Activated CD4-positive, CD25-positive, alpha-beta regulatory T cell treated with anti-CD3 and anti-CD28 coated beads, Interleukin-2, amount 50 U/mL, for 16 hours (primary cell): ENCODE results near the gene ME2.
"Not testable (repeated sequence)": the region's sequence is repeated elsewhere in the genome, so short reads cannot be mapped to it uniquely, and the experiment has no call there.

Experiments used
- DNase-seq: peaks from one replicate; pipeline ENCODE4 v3.0.0-alpha.2; 2020; ENCODE audit warnings: low read depth, low spot score

ME2 gene

GRCh38 chr18:50861617-50862016, 17.3 kb upstream of the ME2 start:
- DNase-seq, result no peak

- no peak for DNase-seq
Measured at GRCh38 chr18:50862401-50862800, 16.5 kb upstream of the ME2 start.

- DNase-seq, result no peak
Measured at GRCh38 chr18:50863840-50864375, 15.0 kb upstream of the ME2 start.

- no peak for DNase-seq
Measured at GRCh38 chr18:50866765-50867164, 12.2 kb upstream of the ME2 start.

GRCh38 chr18:50869150-50869549, 9.8 kb upstream of the ME2 start:
- DNase-seq, result no peak

- DNase-seq, result no peak
Measured at GRCh38 chr18:50870138-50870845, 8.6 kb upstream of the ME2 start.

GRCh38 chr18:50871846-50872245, 7.1 kb upstream of the ME2 start:
- DNase-seq, result no peak

GRCh38 chr18:50875966-50876536, 2.9 kb upstream of the ME2 start:
- DNase-seq, result no peak

- DNase-seq, result no peak
Measured at GRCh38 chr18:50877545-50878265, 1.2 kb upstream of the ME2 start.

GRCh38 chr18:50879302-50880118, 592 bp downstream of the ME2 start:
- no peak for DNase-seq

GRCh38 chr18:50880119-50880465, 1.2 kb downstream of the ME2 start:
- no peak for DNase-seq

GRCh38 chr18:50880944-50881343, 2.0 kb downstream of the ME2 start:
- DNase-seq, result not testable (repeated sequence)

GRCh38 chr18:50886929-50887328, 8.0 kb downstream of the ME2 start:
- no peak for DNase-seq

- DNase-seq, result no peak
Measured at GRCh38 chr18:50895350-50896045, 16.6 kb downstream of the ME2 start.

GRCh38 chr18:50896093-50896492, 17.2 kb downstream of the ME2 start:
- DNase-seq, result no peak

- DNase-seq, result no peak
Measured at GRCh38 chr18:50898919-50899318, 20.0 kb downstream of the ME2 start.

- no peak for DNase-seq
Measured at GRCh38 chr18:50902797-50903196, 23.9 kb downstream of the ME2 start.

- no peak for DNase-seq
Measured at GRCh38 chr18:50906843-50907242, 27.9 kb downstream of the ME2 start.

- no peak for DNase-seq
Measured at GRCh38 chr18:50909261-50909660, 30.3 kb downstream of the ME2 start.

- no peak for DNase-seq
Measured at GRCh38 chr18:50911006-50911405, 32.1 kb downstream of the ME2 start.

- DNase-seq, result no peak
Measured at GRCh38 chr18:50917021-50917420, 38.1 kb downstream of the ME2 start.
